NCI-H446 (cell line): Measurements from ENCODE around the gene PTGES3L.
A peak's percentile ranks its signal among the peaks of the same experiment; 100 is the strongest.

Experiments
- DNase-seq, 2 experiments: peaks; one replicate each; lab custom pipeline; 2025; lab: John Stamatoyannopoulos, UW

Gene PTGES3L

DNA sequence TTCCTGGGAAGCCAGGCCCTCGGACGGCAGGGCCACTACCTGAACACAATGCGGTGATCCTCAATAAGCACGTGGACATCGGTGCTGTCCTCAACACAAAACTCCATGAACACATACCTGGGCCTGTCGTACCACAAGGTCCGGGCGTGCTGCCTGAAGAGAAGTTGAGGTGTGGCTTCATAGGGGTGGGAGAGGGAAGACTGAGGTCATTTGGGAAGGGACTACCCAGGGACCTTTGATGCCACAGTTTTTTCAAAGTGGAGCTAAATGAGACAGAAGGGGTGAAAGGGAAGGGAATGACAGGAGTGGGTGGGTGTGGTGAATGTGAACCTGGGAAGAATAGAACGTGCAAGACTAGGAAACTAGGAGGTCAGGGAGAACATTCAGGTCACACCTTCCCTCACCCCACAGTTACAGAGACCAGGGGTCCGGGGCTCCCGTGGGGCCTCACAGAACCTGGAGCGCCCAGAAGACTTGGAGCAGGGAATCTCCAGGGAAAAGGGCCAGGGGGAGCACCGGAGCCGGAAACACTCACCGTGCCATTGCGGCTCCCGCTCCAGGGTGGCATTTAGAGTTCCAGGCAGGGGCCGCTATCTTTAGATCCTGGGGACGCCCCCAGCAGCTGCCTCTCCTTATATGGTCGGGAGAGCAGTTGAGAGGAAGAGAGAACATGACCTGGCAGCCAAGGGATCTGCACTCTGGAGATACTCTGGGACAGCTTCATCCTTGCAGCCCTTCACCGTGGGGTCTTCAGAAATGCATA, at the start of gene PTGES3L:
Gene PTGES3L (minus strand): TSS at position 570 of the 763 bp plus-strand sequence. CDS start 27 bp downstream, at position 543.
- peak in 1 of 2 experiments; percentile 35 for DNase-seq

DNA sequence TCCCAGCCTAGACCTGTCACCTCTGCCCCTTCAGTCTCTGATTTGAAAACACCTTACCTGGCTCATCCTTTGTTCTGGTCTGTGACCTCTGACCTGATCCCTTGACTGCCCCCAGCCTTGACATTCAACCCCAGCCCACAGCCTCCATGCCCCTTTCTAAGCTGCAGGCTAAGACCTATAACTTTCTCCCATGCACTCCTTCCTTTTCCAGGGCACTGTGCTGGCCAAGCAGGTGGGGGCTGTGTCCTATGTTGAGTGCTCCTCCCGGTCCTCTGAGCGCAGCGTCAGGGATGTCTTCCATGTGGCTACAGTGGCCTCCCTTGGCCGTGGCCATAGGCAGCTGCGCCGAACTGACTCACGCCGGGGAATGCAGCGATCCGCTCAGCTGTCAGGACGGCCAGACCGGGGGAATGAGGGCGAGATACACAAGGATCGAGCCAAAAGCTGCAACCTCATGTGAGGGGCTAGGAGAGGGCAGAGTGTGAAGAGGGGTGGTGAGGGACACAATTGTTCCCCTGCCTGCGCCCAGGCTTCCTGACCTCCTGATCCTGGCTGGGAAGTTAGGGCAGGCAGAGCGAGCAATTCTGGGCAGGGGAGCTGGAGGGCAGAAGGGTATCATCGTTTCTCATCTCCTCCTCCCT, 48.5 kb upstream of the PTGES3L start:
- no peak for DNase-seq

DNA sequence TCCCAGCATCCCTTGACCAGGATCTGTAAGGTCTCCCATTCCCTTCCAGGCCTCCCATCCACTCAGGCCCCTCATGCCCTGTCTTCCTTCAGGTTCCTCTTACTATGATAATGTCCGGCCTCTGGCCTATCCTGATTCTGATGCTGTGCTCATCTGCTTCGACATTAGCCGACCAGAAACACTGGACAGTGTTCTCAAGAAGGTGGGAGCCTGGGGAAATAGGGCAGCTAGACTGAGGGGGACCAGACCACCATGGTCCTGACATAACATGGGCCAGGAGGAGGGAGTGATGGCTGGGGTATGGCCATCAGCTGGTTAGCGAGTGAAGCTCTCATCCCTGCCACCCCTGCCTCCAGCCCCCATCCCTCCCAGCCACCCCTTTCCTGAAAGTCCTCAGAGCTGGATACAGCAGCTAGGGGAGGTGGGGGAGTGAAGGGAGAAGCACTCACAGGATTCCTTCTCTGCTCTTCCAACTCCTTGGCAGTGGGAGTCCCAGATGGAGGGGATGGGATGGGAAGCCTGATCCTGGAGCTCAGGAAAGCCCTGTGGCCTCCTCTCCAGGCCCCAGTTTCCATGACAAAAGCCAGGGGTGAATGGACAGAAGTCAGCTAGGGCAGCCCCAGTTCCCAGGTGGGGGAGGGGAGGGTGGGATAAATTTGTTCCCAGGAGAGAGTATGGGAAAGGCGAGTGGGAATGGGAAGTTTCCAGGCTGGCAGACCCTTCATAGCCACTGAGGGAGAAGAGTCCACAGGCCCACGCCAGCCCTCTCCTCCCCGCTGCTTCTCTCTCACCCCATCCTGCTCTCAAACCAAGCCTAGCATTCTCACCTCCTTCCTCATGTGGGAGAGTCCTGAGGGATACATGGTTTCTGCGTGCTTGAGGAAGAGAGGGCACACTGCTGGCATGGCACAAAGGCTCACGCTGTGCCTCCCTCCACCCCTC, 47.5 kb upstream of the PTGES3L start:
- DNase-seq: no peak

DNA sequence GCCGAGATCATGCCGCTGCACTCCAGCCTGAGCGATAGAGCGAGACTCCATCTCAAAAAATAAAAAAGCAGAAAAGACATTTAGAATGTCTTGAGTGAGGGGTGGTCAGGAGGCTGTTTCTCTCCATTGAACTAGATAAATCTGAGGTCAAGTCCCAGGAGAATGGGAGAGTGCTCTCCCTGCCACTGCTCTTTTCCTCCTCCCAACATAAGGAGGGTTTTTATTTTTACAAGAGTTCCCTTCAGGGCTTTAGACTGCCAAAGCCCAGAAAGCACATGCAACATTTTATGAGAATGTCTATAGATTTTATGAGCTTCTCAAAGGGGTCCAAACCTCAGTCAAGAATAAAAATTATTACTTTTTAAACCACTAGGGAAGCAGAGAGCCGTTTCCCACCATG, 46.7 kb upstream of the PTGES3L start:
- no peak for DNase-seq

DNA sequence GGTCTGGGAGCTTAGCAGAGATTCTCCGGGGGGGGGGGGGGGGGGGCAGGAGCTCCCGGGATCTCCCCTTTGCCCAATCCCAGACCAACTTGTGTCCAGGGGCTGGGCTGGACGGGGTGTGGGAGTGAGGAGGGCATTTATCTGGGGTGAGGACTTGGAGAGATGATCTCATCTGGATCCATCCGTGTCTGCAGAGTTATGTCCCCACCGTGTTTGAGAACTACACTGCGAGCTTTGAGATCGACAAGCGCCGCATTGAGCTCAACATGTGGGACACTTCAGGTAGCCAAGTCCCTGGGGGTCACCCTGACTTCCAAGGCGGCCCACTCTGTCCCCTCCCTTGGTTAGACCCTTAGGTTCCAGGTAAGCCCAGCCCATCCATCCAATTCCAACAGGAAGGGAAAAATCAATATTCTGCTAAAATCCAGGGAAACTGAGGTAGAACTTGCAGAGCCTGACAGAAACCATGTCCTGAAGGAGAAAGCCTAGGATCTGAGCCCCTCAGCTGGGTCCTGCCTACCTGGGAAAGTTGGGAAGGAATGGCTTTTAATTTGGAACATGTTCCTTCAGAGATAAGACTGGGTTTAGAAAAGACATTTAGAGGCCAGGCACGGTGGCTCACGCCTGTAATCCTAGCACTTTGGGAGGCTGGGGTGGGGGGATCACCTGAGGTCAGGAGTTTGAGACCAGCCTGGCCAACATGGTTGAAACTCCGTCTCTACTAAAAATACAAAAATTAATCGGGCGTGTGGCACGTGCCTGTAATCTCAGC, 46.1 kb upstream of the PTGES3L start:
- no peak for DNase-seq

DNA sequence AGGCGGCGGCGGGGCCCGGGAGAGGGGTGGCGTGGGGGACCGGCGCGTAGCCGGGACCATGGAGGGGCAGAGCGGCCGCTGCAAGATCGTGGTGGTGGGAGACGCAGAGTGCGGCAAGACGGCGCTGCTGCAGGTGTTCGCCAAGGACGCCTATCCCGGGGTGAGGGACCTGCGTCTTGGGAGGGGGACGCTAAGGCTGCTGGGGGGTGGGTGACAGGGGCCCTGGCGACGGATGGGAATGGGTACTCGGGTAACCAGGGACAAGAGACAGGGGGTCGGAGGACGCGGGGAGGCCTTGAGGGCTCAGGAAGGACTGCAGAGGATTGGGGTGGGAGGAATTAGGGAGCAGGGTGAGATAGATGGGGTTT, 45.4 kb upstream of the PTGES3L start:
- no peak for DNase-seq

DNA sequence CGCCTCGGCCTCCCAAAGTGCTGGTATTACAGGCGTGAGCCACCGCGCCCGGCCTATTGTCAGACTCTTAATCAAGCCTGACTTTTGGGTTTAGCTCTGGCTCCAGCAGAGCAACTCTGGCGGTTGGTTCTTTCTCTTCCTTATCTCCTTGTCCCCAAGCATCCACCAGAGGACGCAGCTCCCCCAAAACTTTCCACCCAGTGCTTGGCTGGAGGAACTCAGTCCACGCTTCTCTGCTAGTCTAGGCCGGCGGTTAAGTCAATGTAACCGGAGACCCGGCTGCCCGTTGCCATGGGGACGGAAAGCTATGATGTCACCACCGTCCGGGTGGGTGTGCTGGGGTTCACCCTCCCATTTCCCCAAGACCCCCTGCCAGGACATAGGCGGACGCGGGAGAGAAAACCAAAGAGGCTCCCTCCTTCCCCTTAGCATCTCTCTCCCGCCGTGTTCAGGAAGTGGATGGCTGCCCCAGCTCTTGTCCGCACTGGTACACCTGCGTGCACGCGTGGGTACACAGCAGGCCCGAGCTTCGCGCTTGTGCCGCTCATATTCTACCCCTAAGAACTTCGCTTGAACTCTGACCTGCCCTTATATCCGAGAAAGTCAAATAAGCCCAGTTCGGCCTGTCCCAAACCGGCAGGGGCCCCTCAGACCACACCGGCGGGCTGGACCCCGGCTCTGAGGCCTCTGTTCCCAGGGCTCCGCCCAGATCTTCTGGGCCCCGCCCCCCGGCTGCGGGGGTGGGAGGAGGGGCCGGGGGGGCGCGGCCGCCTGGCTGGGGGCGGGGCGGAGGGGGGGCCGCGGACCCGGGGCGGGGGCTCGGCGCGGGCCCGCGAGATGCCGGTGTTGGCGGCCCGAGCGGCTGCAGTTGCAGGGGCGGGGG, 44.8 kb upstream of the PTGES3L start, which contains the start of gene RND2:
Gene RND2 (plus strand): TSS at position 825 of the 883 bp plus-strand sequence. CDS start 117 bp downstream, outside the sequence.
- DNase-seq: peak; percentile 29 to 76

DNA sequence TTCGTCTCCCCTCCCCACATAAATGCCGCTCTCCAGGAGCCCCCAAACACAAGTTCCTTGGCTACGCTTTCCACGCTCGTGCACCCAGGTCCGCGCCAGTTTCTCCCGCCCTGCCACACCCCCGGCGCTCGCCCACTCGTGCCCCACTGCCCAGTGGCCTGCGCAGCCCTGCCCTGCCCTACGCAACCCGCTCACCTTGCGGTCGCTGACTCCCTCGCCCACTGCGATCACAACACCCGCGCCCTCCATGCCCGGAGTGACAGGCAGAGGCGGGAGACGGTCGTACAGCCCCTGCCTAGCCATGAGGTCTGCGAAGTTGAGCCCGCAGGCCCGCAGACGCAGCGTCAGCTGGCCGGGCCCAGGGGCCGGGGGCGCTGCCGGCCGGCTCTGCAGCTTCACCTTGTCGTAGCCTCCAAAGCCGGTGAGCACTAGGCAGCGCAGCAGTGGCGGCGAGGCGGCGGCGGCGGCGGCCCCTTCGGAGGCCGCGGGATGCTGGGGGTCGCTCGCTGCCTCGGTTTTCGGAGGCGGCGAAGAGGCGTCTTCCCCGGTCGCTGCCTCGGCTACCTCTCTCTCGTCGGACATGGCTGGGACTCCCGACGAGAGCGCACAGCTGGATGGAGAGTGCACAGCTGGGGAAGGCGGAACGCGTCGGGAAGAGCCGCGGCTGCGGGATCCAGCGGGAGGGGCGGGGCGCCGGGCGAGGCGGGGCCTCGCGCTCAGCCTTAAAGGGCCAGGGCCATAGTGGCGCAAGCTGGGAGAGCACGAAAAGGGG, 42.0 kb upstream of the PTGES3L start, which contains the start of gene VAT1:
Gene VAT1 (minus strand): TSS at position 645 of the 772 bp plus-strand sequence. CDS start 63 bp downstream, at position 582.
- DNase-seq: peak; percentile 50 to 75

DNA sequence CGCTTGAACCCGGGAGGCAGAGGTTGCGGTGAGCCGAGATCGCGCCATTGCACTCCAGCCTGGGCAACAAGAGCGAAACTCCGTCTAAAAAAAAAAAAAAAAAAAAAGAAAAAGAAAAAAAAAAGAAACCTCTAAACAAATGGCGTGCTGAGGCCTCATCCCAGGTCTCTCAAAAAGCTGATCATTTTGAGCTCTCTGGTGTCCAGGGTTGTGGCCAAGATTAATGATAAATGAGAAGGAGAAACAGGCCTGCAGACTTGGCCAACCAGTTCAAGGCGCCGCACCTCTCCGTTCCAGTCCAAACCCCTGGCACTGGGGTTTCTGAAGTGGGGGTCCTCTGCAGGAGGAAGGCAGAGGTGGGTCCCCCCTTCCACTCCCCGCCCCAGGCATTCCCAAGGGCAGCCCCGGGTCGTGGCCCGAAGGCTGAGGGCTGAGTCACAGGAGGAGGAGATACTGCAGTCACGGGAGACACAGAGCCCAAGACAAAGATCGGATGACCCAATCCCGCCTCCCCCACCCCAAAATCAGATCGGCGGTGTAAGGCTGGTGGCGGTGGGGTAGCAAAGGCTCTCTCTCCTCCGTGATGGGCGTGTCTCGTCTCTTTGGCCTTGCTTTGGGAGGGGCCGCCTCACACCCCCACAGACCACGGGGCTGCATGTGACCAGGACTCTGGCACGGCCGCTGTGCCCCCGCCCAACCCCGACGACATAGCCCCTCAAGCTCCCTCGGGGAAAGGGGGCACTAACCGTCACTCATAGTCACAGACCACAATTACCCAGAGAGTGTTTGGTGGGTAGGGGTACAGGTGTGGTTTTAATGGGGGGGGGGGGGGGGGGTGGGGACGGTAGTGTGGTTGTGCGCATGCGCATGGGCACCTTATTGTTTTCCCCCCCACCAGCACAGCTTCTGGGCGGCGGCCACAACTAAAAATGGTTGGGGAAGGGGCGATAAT, 41.2 kb upstream of the PTGES3L start:
- peak; percentile 18 to 52 for DNase-seq

DNA sequence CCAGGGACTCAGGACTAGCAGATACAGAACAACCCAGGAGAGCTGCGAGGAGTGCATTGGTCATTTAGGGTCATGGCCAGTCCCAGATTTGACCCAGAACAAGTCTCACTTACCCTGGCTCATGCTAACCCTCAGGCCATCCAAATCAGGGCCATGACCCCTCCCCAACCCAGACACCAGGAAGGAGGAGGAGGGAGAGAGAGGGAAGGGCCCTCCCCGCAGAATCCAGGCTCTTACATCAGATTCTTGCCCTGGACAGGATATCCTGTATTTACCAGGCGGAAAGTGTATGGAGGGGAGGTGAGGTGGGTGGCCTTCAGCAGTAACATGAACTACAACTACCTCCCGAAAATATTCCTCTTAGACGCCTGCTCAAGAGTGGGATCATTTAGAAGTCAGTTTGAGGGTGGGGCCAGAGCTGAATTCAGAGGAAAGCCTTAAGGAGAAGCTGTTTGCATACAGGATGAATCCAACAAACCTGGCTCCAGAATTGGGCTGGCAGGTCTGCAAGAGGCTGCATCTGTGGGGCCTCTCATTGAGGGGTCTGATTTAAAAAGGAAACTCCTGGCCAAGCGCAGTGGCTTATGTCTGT, 40.2 kb upstream of the PTGES3L start:
- DNase-seq: no peak

DNA sequence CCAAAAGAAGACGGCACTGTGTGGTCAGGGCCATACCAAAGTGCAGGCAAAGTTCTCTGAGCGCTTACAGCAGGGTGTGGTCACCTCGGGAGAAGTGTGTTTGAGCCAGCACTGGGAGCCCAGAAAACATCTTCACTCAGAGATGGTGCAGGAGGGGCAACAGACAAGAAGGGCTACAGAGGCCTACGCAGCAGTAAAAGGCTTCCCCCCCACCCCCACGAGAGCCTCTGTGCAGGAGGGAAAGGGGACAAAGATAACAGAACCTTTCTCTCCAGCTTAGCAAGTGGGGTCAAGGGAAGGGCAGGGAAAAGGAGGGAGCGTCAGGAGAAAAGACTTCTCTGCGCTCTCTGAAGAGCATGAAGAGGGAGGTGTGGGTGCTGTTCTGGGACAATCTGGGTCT, 39.5 kb upstream of the PTGES3L start:
- DNase-seq: no peak

DNA sequence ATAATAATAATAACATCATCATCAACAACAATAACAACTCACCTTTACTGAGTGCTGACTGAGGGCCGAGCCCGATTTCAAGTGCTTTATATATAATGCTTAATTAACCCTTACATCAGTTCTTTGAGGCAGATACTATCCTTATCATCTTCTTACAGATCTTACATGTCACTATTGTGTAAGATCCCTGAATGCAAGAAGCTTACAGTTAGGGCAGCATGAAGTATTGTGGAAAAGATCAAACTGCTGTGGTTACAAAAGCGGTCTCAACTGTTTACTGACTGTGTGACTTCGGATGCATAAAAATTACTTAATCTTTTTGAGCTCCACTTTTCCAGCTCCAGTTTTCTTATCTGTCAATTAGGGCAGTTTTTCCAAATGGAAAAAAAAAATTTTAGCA, 39.1 kb upstream of the PTGES3L start:
- DNase-seq: no peak

DNA sequence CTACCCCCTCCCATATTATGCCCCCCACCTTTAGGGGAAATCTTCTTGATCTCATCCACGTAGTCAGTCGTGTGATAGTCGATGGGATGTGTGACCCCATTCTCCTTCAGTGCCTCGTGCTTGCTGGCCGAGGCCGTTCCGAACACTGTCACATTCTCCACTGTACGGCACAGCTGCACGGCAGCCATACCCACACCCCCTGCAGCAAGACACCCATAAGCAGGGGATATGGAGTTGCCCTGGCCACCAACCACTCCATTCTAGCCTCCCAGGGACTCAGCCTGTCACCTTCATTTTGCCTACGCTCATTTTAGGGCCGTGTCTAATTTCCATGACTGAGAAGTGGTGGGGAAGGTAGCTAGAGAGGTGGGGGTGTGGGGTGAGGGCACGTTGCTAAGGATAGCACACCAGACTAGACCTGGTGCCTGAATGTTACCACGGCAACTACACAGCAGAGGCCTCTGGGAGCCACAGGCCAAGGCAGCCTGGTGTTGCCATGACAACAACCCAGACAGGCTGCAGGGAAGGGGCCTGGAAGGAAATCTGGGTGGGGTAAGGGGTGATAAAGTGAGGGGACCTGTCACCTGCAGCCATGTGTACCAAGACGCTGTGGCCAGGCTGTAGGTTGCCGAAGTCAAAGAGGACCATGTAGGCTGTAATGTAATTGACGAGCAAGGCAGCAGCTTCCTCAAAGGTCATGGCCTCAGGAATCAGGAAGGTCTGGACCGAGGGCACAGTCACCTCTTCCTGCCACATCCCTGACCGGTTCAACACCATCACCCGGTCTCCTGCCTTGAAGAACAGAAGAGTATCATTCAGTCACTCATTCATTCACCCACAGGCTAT, 38.4 kb upstream of the PTGES3L start:
- no peak for DNase-seq

DNA sequence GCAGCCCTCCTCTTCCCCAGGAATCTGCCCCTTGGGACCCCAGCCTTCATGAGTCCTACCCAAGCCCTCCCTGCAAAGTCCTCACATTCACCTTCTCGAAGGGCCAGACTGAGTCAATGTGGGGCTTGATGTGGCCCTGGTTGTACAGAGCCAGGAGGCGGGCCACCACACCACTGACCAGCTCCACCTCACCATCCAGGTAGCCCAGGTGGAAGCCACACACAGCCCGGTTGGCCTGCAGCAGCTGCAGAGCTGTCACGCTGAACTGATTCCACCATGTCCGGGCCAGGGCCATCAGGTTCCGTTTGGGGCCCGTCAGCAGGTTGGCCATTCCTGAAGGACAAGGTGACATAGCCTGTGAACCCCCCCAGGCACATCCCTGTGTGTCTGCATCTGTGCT, 36.3 kb upstream of the PTGES3L start:
- DNase-seq: no peak

DNA sequence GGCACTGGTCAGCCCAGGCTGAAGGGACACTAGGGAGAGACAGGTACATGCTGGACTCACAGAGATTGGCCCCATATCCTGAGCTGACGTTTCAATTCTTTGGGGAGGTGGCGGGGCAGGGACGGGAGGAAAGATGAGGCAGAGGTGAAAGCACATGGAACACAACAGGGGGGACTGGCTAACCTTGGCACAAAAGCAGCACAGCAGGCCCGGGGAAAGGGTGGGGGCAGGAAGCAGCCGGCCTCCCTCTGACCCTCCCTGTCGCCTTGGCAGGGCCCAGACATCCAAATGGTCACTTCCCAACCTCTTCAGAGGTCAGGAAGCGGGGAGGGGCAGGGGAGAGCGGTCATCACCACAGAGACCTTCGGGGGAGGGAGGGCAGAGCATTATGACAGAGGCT, 35.7 kb upstream of the PTGES3L start:
- no peak for DNase-seq

DNA sequence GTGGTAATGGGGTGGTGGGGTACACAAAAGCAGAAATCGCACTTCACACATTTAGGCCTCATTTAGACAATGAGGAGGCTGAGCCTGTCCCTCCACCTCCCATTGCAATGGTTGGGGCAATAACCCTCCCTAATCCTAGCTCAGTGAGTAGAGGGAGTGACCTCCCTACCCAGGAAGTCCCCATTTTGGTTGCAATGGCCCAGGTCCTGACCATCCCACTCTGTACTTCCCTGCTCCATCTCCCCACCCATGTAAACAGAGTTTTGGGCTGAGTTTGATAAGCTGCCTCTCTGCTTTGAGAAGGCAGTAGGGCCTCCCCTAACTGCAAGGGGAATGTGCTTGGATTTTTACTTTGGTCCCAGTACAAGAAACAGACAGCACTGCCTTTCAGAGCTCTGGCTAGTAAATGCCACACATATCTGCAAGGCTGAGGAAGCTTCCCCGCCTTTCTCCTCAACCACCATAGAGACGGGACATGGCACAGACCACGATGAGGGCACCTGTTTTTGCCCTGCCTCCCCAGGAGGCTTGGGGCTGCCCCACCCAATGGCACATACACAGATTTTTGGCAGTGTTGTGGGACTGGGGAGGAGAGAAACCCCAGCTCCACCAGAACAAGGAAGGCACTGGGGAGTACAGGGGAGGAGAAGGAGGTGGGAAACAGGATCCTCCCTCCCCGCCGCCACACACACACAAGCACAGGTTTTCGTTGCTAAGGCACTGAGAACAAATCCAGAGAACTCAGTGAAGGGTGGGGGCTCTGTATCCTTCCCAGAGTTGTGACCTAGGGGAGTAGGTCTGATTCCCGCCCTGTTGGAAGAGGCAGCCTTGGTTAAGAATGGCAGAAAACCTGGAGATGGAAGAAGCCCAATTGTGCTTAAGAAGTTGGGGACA, 35.0 kb upstream of the PTGES3L start:
- DNase-seq: no peak
